ENCODE results near the gene XRCC3.

XRCC3 gene

DNA sequence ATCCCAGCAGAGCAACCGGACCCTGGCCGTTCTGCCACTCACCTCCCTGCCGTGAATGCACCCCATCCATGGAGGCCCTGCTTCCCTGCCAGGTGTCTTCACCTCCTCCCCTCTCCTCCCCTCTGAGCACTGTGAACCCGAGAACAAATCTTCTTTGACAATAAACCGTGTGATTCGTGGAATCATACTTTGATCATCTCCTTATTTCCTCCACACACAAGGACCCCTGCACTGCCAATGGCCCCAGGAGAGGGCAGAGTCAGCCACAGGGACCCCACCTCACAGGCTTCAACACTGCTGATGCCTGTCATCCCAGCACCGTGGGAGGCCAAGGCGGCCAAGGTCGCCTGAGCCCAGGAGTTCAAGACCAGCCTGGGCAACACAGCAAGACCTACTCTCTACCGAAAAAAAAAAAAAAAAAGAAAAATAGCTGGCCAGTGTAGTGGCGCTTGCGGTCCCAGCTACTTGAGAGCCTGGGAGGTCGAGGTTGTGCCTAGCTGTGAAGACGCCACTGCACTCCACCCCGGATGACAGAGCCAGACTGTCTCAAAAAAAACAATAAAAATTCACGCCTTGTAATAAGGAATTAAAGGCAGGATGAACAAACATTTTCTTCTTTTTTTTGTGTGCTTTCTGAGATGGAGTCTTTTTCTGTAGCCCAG is 1.1 kb downstream of the XRCC3 start:
- no peaks in the 10 kb centered on the region for H3K9me3 ChIP-seq (ENCODE audit: control insufficient read depth, low read length)
- H3K27me3 ChIP-seq (ENCODE audit: control insufficient read depth, insufficient read depth, low read length, poor library complexity, severe bottlenecking), result no peaks in the 10 kb centered on the region
- H3K4me1 ChIP-seq (ENCODE audit: control insufficient read depth, insufficient read depth, low read length), result peaks cover 23% of the 10 kb centered on the region
- peaks cover 2% of the 10 kb centered on the region for H3K36me3 ChIP-seq (ENCODE audit: control insufficient read depth, insufficient read depth, low read length)
- WGBS, 2 experiments, result 82 to 84% methylated on average over 16 of the region's 16 CpGs
- H3K4me3 ChIP-seq (ENCODE audit: insufficient read depth, low read depth, low read length), result peak overlapping the region; percentile 66
- H3K27ac ChIP-seq (ENCODE audit: insufficient read depth, low read depth, low read length, poor library complexity, severe bottlenecking), result no peak overlapping the region

DNA sequence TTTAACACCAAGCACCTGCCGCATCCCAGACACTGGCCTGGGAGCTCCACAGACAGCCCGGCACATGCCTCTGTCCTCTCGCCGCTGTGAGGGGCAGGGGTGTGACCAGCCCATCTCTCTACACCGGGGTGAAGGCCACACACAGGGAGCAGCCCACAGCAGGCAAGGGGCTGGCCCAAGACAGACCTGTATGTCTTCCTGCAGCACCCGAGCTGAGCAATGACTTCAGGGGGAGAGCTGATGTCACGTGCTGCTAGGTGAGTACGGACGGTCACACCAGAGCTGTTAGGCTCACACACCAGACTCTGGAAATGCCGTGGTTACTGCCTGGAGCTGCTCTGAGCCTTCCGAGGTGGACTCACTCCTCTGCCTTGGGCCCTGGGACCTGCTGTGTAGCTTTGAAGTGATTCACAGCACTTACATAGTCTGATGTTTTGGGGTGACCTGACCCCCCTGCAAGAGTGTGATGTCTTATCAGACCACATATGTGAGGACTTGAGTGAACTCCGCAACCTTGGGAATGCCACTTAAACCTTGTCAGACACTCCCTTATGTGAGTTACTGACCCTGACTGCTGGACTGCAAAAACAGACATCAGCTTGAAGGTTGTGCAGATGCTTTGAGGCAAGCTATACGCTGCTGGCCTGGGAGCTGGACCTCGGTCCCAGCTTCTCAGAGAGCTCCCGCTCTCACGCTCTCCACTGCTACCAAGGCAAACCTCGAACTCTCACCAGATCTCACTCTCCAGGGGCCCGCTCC is 1.8 kb downstream of the XRCC3 start:
- whole genome bisulfite sequencing, 2 experiments, result 92% methylated on average over 18 of the region's 18 CpGs
- H3K9me3 ChIP-seq (ENCODE audit: control insufficient read depth, low read length), result no peaks in the 10 kb centered on the region
- no peak overlapping the region for H3K27ac ChIP-seq (ENCODE audit: insufficient read depth, low read depth, low read length, poor library complexity, severe bottlenecking)
- no peaks in the 10 kb centered on the region for H3K27me3 ChIP-seq (ENCODE audit: control insufficient read depth, insufficient read depth, low read length, poor library complexity, severe bottlenecking)
- no peak overlapping the region for H3K4me3 ChIP-seq (ENCODE audit: insufficient read depth, low read depth, low read length)
- peaks cover 23% of the 10 kb centered on the region for H3K4me1 ChIP-seq (ENCODE audit: control insufficient read depth, insufficient read depth, low read length)
- peaks cover 7% of the 10 kb centered on the region for H3K36me3 ChIP-seq (ENCODE audit: control insufficient read depth, insufficient read depth, low read length)

DNA sequence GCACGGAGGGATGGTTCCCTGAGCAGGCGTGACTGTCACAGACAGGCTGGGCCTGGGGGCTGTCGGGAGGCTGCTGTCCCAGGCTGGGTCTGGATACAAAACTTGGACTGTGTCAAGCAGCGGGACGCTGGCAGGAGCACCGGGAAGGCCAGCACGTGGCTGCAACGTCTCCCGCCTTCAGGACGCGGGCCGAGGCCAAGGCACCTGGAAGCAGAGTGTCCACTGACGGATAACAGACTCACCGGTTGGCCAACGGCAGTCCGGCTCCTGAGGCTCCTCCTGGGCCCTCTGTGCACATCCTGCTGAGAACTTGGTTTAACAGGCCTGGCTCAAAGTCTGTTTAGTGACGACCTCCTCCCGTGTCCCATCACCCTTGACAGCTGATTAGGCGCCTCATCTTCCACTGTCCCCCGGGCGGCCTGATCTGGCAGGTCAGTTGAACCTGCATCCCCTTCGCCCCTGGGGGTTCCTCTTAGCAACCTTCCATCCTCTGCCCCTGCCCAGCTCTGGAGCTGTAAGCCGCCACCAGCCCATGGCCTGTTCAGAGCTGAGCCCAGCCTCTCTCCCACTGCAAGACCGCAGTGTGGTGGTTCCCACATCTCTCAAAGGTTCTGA is 2.5 kb downstream of the XRCC3 start:
- 91 to 93% methylated on average over 24 of the region's 24 CpGs for WGBS, 2 experiments
- Histone ChIP-seq H3K27me3 (ENCODE audit: control insufficient read depth, insufficient read depth, low read length, poor library complexity, severe bottlenecking) (no peaks in the 10 kb centered on the region), H3K4me3 (ENCODE audit: insufficient read depth, low read depth, low read length) (no peak overlapping the region), H3K27ac (ENCODE audit: insufficient read depth, low read depth, low read length, poor library complexity, severe bottlenecking) (no peak overlapping the region), H3K36me3 (ENCODE audit: control insufficient read depth, insufficient read depth, low read length) (peaks cover 7% of the 10 kb centered on the region), H3K9me3 (ENCODE audit: control insufficient read depth, low read length) (no peaks in the 10 kb centered on the region), H3K4me1 (ENCODE audit: control insufficient read depth, insufficient read depth, low read length) (peaks cover 23% of the 10 kb centered on the region)

DNA sequence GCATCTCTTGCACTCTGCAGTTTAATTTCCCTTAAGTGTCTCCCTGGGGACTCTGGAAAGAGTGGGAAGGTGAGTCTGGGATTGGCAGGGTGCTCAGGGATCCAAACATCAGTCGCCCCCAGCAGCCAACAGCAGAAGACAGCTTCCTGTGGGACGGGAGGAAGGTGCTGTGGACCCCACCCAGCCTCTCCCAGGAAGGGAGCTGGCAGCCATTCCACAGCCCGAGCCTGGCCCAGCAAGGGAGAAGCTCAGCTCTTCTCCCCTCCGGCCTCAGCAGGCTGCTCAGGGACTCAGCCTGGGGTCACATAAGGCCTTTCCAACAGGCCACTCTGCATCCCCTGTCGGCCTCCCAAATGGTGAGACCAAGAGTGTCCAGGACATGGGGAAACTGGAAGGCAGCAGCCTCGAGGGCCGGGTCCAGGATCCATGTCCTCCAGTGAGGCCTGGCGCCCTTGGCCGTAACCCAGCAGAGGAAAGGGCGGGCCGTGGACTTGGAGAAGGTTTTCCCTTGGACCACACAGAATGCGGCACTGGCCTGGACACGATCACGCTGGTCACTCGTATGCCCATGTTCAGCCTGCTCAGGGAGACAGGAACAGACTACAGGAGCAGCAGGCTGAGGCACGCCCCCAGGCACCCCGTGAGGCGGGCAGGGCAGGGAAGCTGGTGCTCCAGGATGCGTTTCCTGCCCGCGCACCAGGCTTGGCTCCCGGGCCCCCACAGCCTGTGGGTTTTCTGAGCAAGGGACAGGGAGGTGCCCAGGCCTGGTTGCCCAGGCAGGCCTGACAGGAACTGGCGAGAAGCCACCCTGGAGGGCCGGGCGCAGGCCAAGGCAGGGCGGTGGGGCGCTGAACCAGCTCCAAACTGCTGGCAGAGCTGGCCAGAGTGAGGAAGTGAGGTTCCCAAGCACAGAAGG is 3.5 kb downstream of the XRCC3 start:
- peaks cover 10% of the 10 kb centered on the region for H3K36me3 ChIP-seq (ENCODE audit: control insufficient read depth, insufficient read depth, low read length)
- H3K9me3 ChIP-seq (ENCODE audit: control insufficient read depth, low read length), result no peaks in the 10 kb centered on the region
- no peak overlapping the region for H3K27ac ChIP-seq (ENCODE audit: insufficient read depth, low read depth, low read length, poor library complexity, severe bottlenecking)
- H3K4me1 ChIP-seq (ENCODE audit: control insufficient read depth, insufficient read depth, low read length), result peaks cover 15% of the 10 kb centered on the region
- H3K4me3 ChIP-seq (ENCODE audit: insufficient read depth, low read depth, low read length), result no peak overlapping the region
- H3K27me3 ChIP-seq (ENCODE audit: control insufficient read depth, insufficient read depth, low read length, poor library complexity, severe bottlenecking), result no peaks in the 10 kb centered on the region
- WGBS, 2 experiments, result 91 to 93% methylated on average over 27 of the region's 27 CpGs

DNA sequence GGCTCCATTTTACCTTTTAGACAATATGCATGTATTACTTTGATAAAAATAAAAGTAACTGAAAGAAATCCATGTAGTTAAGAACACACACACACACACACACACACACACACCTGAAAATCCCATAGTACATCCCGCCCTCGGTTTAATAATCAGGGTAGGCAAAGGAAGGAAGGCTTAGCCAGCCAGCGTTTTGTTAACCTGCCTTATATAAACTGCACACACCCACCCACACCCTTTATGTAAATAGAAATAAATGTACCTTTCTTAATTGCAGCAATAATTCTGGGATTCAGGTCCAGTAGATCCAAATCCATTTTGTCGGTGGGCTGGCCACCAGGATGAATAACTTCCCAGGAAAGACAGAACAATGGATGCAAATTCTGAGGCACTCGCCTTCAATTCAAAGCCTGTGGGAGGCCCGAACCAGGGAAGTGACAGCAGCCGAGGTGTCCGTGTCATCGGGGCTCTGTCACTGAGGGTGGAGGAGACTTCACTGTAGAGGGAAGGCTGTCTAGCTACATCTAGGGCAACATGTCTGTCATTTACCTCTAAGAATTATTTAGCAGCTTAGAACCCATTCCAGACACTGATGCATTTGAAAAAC is 4.4 kb downstream of the XRCC3 start:
- Histone ChIP-seq H3K27me3 (ENCODE audit: control insufficient read depth, insufficient read depth, low read length, poor library complexity, severe bottlenecking) (no peaks in the 10 kb centered on the region), H3K4me3 (ENCODE audit: insufficient read depth, low read depth, low read length) (no peak overlapping the region), H3K27ac (ENCODE audit: insufficient read depth, low read depth, low read length, poor library complexity, severe bottlenecking) (no peak overlapping the region), H3K9me3 (ENCODE audit: control insufficient read depth, low read length) (no peaks in the 10 kb centered on the region), H3K36me3 (ENCODE audit: control insufficient read depth, insufficient read depth, low read length) (peaks cover 10% of the 10 kb centered on the region), H3K4me1 (ENCODE audit: control insufficient read depth, insufficient read depth, low read length) (peaks cover 15% of the 10 kb centered on the region)
- WGBS, 2 experiments, result 32 to 53% methylated on average over 8 to 9 of the region's 9 CpGs

DNA sequence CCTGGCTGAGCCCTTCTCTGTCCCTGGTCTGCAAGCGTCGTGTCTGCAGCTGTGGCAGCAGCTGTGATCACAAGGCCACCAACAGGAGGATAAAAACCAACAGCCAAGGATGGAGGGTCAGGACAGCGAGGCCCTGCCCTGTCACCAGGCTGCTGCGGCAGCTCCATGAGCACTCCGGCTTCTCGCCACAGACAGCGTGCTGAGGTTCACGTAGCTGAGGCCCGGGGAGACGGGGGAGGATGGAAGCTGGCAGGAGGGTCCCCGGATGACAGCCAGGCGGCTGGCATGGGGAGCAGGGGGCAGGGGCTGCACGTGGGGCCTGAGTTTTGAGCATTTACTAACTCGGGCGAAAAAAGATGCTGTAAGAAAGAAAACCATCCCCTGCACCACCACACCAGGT is 5.4 kb downstream of the XRCC3 start:
- peaks cover 15% of the 10 kb centered on the region for H3K4me1 ChIP-seq (ENCODE audit: control insufficient read depth, insufficient read depth, low read length)
- WGBS, 2 experiments, result 94 to 95% methylated on average over 15 of the region's 15 CpGs
- H3K9me3 ChIP-seq (ENCODE audit: control insufficient read depth, low read length), result no peaks in the 10 kb centered on the region
- H3K36me3 ChIP-seq (ENCODE audit: control insufficient read depth, insufficient read depth, low read length), result peaks cover 14% of the 10 kb centered on the region
- H3K4me3 ChIP-seq (ENCODE audit: insufficient read depth, low read depth, low read length), result no peak overlapping the region
- no peak overlapping the region for H3K27ac ChIP-seq (ENCODE audit: insufficient read depth, low read depth, low read length, poor library complexity, severe bottlenecking)
- H3K27me3 ChIP-seq (ENCODE audit: control insufficient read depth, insufficient read depth, low read length, poor library complexity, severe bottlenecking), result no peaks in the 10 kb centered on the region

DNA sequence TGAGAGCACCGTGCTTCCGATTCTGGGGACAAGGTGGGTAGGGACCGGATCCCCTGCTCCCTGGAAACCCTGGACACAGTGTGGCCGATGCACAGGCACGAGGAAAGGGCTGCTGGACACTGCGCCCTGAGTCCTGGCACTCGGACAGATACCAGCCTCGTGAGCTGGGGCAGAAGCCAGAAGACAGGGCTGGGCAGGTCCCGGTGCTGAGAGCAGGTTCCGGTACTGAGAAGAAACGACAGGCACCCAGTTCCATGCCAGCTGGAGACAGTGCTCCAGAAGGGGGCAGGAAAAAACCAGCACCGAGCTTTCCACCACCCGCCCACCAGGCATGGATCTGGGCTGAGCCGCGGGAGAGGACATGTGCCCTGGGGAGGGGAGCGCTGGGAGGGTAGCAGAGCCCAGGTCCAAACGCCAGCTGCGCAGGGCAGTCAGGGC is 6.5 kb downstream of the XRCC3 start:
- Histone ChIP-seq H3K9me3 (ENCODE audit: control insufficient read depth, low read length) (no peaks in the 10 kb centered on the region), H3K4me3 (ENCODE audit: insufficient read depth, low read depth, low read length) (no peak overlapping the region), H3K4me1 (ENCODE audit: control insufficient read depth, insufficient read depth, low read length) (peaks cover 8% of the 10 kb centered on the region), H3K27ac (ENCODE audit: insufficient read depth, low read depth, low read length, poor library complexity, severe bottlenecking) (no peak overlapping the region), H3K27me3 (ENCODE audit: control insufficient read depth, insufficient read depth, low read length, poor library complexity, severe bottlenecking) (no peaks in the 10 kb centered on the region), H3K36me3 (ENCODE audit: control insufficient read depth, insufficient read depth, low read length) (peaks cover 23% of the 10 kb centered on the region)
- 95 to 97% methylated on average over 18 of the region's 18 CpGs for WGBS, 2 experiments

DNA sequence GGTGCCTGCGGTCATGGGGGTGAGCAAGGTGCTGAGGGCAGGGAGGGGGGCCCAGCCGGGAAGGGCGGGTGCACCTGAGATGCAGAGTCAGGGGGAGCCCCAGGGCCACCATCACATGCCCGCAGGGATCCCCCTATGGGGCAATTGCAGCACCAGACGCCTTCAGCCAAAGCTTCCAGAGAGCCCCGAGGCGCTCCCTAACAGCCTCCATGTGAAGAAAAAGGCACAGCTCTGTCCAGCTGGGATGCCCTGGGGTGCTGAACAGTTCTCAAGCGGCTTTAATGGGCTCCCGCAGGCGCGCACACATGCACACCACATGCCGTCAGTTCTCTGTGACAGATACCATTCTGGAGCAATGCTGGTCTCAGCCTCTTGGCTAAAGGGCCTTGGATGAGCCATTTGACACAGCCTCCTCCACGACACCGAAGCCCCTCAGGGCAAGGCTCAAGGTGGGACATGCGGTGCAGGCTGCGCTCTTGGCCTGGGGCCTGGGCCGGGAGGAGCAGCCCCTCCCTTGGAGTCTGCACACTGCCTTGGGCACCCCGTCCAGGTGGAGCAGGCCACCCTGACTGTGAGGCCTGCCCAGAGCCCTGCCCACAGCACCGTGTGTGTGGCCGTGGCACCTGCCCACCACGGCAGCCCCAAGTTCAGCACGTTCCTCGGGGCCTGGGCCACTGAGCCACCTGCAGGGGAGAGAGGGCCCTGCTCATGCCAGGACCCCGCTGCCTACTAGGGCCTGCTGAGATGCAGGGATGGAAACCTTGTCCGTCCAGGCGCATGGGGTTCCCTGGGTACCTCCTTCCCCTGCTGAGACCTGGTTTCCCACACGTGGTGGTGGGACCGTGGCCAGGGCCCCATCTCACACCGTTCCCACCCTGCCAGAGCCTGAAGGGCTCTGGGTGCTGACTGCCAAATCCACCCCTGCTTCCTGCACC is 7.7 kb downstream of the XRCC3 start:
- Histone ChIP-seq H3K27me3 (ENCODE audit: control insufficient read depth, insufficient read depth, low read length, poor library complexity, severe bottlenecking) (no peaks in the 10 kb centered on the region), H3K9me3 (ENCODE audit: control insufficient read depth, low read length) (no peaks in the 10 kb centered on the region), H3K4me3 (ENCODE audit: insufficient read depth, low read depth, low read length) (no peak overlapping the region), H3K27ac (ENCODE audit: insufficient read depth, low read depth, low read length, poor library complexity, severe bottlenecking) (no peak overlapping the region), H3K4me1 (ENCODE audit: control insufficient read depth, insufficient read depth, low read length) (peaks cover 8% of the 10 kb centered on the region), H3K36me3 (ENCODE audit: control insufficient read depth, insufficient read depth, low read length) (peaks cover 28% of the 10 kb centered on the region)
- 94% methylated on average over 29 of the region's 29 CpGs for WGBS, 2 experiments

Measured in ectodermal cell (in vitro differentiated cells).